ENCODE data around the gene VMP1. TPM values are rescaled to one million over a fixed set of nuclear protein-coding genes. Genes with fewer than 3 reads are reported as not detected.

VMP1 gene
- total RNA-seq, 4 donors from 2014 or later: 48.3 to 108 (median 72.4) TPM

DNA sequence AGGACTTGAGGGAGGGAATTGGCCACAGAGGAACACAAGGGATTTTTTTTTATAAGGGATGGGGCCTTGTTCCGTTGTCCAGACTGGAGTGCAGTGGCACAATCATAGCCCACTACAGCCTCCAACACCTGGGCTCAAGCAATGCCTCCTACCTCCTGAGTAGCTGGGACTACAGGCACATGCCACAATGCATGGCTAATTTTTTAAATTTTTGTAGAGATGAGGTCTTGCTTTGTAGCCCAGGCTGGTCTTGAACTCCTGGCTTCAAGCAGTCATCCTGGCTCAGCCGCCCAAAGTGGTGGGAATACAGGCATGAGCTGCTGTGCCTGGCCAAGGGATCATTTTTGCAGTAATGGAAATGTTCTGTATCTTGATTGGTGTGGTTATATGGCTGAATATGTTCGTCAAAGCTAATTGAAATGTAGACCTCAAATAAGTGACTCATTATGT is 56.9 kb downstream of the VMP1 start:
- Histone ChIP-seq H3K9me3 (peaks cover 2% of the 10 kb centered on the region), H3K27ac (no peak overlapping the region), H3K36me3 (peaks cover 16% of the 10 kb centered on the region), H3K27me3 (no peaks in the 10 kb centered on the region), H3K4me1 (peaks cover 2% of the 10 kb centered on the region), H3K4me3 (no peak overlapping the region)
- no peak for TF ChIP-seq POLR2AphosphoS5 (IDR thresholded peaks at IDR 0.05)
- WGBS: 86% methylated on average over 3 of the region's 3 CpGs
- DNase-seq (ENCODE audit: low spot score in 2 of 2): no peak

DNA sequence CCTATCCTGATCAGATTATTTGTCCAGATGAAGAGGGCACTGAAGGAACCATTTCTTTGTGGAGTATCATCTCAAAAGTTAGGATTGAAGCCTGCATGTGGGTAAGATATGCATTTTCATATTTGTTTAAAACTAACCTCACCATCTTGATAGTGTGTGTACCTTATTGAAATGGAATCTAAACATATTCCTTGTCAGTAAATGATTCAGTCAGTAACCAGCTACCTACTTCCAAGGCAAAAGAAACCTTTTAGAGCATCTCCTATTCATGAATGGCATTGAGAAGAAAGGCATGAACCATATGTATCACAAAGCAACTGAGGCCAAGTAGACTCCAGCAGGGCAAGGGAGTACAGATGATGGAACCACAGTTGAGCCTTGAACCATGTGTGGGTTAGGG is 57.6 kb downstream of the VMP1 start:
- peaks cover 16% of the 10 kb centered on the region for H3K36me3 ChIP-seq
- H3K4me3 ChIP-seq: no peak overlapping the region
- no peaks in the 10 kb centered on the region for H3K9me3 ChIP-seq
- TF ChIP-seq POLR2AphosphoS5 (IDR thresholded peaks at IDR 0.05) (no peak), POLR2A (IDR thresholded peaks at IDR 0.05) (no peak), EP300 (IDR thresholded peaks at IDR 0.05) (no peak)
- TF ChIP-seq, protein P1, sequence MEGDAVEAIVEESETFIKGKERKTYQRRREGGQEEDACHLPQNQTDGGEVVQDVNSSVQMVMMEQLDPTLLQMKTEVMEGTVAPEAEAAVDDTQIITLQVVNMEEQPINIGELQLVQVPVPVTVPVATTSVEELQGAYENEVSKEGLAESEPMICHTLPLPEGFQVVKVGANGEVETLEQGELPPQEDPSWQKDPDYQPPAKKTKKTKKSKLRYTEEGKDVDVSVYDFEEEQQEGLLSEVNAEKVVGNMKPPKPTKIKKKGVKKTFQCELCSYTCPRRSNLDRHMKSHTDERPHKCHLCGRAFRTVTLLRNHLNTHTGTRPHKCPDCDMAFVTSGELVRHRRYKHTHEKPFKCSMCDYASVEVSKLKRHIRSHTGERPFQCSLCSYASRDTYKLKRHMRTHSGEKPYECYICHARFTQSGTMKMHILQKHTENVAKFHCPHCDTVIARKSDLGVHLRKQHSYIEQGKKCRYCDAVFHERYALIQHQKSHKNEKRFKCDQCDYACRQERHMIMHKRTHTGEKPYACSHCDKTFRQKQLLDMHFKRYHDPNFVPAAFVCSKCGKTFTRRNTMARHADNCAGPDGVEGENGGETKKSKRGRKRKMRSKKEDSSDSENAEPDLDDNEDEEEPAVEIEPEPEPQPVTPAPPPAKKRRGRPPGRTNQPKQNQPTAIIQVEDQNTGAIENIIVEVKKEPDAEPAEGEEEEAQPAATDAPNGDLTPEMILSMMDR (IDR thresholded peaks at IDR 0.05): no peak
- peaks cover 9% of the 10 kb centered on the region for H3K4me1 ChIP-seq
- H3K27ac ChIP-seq: no peak overlapping the region
- no peaks in the 10 kb centered on the region for H3K27me3 ChIP-seq
- DNase-seq (ENCODE audit: low spot score in 2 of 2): no peak

DNA sequence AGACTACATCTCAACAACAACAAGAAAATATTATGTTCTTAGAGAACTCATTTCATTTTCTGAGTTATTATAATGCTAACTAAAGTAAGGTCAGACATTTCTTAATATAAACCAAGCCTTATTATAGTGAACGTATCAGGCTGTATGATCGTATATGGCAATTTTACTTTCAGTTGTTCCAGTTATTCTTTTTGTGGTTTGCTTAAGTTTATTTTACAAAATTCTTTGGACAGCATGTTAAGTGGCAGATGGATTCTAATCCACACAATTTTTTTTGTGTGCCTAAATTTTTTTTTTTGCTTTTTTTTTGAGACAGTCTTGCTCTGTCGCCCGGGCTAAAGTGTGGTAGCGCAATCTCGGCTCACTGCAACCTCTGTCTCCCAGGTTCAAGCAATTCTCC is 59.0 kb downstream of the VMP1 start:
- no peak for TF ChIP-seq POLR2AphosphoS5 (IDR thresholded peaks at IDR 0.05)
- TF ChIP-seq, protein P1 (IDR thresholded peaks at IDR 0.05): no peak
- TF ChIP-seq EP300 (IDR thresholded peaks at IDR 0.05): no peak
- no peak for TF ChIP-seq POLR2A (IDR thresholded peaks at IDR 0.05)
- Histone ChIP-seq H3K27me3 (no peaks in the 10 kb centered on the region), H3K36me3 (peaks cover 10% of the 10 kb centered on the region), H3K4me3 (no peak overlapping the region), H3K27ac (no peak overlapping the region), H3K4me1 (peaks cover 9% of the 10 kb centered on the region), H3K9me3 (no peaks in the 10 kb centered on the region)
- 92% methylated on average over 6 of the region's 6 CpGs for WGBS
- DNase-seq (ENCODE audit: low spot score in 2 of 2): no peak

DNA sequence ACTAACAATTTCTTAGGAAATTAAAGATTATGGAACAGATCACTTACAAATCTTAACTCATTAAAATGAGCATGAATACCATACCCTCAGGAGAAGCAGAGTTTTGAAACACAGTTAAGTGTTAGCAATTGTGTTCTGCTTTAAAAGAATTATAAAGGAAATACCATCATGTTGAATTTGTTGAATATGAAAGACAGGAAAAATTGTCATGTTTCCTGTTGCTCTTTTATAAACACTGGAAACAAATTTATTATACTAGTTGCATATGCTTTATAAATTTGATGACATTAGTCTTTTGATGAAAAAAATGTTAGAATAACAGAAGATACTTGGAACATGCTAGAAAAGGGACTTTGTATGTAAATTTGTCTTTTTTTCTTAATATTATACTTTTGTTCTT is 59.7 kb downstream of the VMP1 start:
- peak overlapping the region; percentile 20 for H3K27ac ChIP-seq
- no peaks in the 10 kb centered on the region for H3K9me3 ChIP-seq
- H3K27me3 ChIP-seq: no peaks in the 10 kb centered on the region
- no peak for TF ChIP-seq EP300 (IDR thresholded peaks at IDR 0.05)
- TF ChIP-seq, protein P1 (IDR thresholded peaks at IDR 0.05): no peak
- no peak for TF ChIP-seq POLR2AphosphoS5 (IDR thresholded peaks at IDR 0.05)
- TF ChIP-seq POLR2A (IDR thresholded peaks at IDR 0.05): no peak
- H3K4me1 ChIP-seq: peaks cover 7% of the 10 kb centered on the region
- H3K4me3 ChIP-seq: no peak overlapping the region
- DNase-seq (ENCODE audit: low spot score in 2 of 2): no peak
- H3K36me3 ChIP-seq: peaks cover 10% of the 10 kb centered on the region

DNA sequence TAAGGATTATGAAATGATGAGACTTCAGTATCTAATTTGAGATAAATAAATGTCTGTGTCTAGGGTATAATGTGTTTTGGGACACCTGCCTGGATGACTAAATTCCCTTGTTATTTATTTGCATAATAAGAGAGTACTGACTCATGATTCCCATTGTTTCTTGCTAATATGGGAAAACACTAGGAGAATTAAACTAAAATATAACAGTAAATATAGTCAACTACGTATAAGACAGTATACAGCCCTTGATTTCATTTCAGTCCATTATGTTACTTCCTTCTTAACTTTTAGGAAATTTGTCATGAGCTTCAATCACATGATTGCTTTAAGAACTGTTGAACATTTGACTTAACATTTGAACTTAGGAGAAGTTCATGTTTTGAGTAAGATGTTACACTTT is 62.4 kb downstream of the VMP1 start:
- H3K27ac ChIP-seq: no peak overlapping the region
- 58% methylated on average over 1 of the region's 1 CpG for WGBS

More for the DNA sequence above, 62.4 kb downstream of the VMP1 start:
- Histone ChIP-seq H3K36me3 (peaks cover 26% of the 10 kb centered on the region), H3K4me1 (peaks cover 7% of the 10 kb centered on the region), H3K9me3 (no peaks in the 10 kb centered on the region), H3K4me3 (no peak overlapping the region), H3K27me3 (no peaks in the 10 kb centered on the region)
- TF ChIP-seq, protein P1 (IDR thresholded peaks at IDR 0.05): no peak
- TF ChIP-seq POLR2A (IDR thresholded peaks at IDR 0.05) (no peak), EP300 (IDR thresholded peaks at IDR 0.05) (no peak), POLR2AphosphoS5 (IDR thresholded peaks at IDR 0.05) (no peak)
- DNase-seq (ENCODE audit: low spot score in 2 of 2): no peak

Data from suprapubic skin (tissue), 4 donors.